ENCODE results near the gene SRXN1. TPM values are rescaled to one million over a fixed set of nuclear protein-coding genes. Genes with fewer than 3 reads are reported as not detected.

The SRXN1 gene
- total RNA-seq, 1 donor from 2014 or later = 12.6 TPM

GRCh38 chr20:610130-611046 is 42.6 kb downstream of the SRXN1 start, which contains the start of gene TCF15:
Gene TCF15, minus strand, starts transcription at chr20:610309. Its CDS starts 72 bp downstream, at chr20:610237.
- DNase-seq (ENCODE audit: low spot score in 2 of 2) = peak; percentile 81 to 89

GRCh38 chr20:609371-609964 is 43.5 kb downstream of the SRXN1 start:
- FAIRE-seq = no peak
- DNase-seq (ENCODE audit: low spot score in 2 of 2) = no peak

More at GRCh38 chr20:610130-611046, 42.6 kb downstream of the SRXN1 start, which contains the start of gene TCF15:
- no peak for FAIRE-seq

DNA sequence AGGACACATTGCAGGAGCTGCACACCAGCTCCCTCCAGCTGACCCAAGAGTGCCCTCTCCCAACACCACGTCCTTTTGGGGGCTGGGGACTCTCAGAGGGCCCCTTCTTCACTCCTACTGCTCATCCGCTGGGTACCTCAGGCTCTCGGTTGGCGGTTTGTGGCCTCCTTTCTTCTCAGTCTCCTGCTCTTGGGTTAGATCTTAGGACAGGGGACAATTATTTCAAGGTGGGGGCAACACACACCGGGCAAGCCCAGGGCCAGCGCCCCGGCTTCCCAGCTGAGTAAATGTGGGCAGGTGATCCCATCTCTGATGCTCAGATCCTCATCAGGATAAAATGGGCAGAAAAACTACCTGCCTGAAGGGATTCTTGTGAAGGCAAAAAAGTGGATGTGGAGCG is 44.0 kb downstream of the SRXN1 start:
- DNase-seq (ENCODE audit: low spot score in 2 of 2) (no peak), FAIRE-seq (no peak)

DNA sequence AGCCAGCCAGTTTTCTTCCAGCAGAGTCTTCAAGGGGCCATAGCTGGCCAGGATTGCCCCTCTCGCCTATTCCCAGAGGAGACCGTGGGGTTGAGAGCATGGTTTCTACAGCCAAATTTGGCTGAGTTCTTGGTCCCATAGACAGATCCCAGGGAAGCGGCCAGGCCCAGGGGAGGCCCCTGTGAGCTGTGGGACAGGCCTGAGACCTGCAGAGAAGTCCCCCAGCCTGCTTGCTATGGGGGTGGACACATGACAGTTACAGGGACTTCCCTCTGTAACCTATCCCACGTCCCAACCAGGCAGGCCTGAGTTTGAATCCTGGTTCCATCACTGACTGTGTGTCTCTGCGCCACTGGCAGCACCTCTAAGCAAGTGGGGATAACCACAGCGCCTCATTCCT is 45.5 kb downstream of the SRXN1 start:
- FAIRE-seq (no peak), DNase-seq (ENCODE audit: low spot score in 2 of 2) (no peak)

GRCh38 chr20:605237-605636 is 47.8 kb downstream of the SRXN1 start:
- DNase-seq (ENCODE audit: low spot score in 2 of 2) = no peak
- FAIRE-seq = no peak

DNA sequence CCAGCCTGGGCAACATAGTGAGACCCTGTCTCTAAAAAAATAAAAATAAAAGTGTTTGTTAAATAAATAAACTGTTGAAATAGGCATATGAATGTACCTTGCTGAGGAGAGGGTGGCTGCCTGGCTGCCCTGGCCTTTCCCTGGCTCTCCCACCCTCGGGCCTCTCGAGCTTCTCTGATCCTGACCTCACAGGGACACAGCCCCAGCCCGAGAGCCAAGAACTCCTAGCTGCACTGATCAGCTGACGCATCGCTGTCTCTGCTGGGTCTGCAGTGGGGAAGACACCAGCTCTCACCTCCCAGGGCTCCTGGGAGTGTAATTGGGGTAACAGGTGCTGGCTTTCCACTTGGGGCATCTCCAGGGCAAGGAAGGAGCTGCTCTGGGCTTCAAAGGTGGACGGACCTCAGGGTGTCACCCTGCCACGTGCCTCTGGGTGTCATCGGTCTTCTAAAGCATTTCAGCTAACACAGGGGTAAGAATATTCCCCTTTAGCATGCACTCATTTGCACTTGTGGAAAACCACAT is 49.8 kb downstream of the SRXN1 start:
- DNase-seq (ENCODE audit: low spot score in 2 of 2) (no peak), FAIRE-seq (no peak)

DNA sequence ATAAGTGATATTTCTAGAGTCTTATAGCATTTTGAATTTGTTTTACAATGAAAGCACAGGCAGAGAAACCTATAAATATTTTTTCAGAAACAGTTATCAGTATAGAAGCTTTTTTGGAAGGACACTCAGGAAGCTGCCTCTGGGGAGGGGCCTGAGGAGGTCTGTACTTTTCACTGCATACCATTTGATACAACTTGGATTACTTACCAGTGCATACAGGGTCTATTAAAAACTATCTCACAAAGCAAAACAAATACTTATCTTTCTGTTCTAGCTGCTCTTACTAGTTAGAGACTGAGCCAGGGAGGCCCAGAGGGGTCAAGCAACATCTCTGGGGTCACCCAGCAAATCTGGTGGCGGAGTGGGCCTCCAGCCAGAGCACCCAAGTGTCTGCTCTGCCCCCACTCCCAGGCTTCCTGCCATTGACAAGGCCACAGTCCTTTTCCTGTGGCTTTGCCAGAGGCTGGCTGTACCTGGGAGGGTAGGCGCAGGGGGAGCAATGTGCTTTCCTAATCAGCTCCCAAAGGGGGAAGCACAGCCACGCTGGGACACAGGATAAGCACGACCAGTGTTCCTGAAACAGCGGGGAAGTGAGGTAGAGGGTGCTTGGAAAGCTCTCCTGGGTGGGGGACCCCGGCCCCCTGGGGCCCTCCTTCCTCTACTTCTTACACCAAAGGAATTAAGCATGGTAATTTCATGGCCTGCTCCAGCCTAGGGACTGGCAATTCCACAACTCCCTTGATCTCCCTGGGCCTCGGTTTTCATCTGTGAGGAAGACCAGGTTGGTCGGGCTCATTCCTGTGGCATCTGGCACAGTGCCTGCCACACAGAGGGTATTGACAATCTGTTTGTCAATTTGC is 50.7 kb downstream of the SRXN1 start:
- no peak for FAIRE-seq
- no peak for DNase-seq (ENCODE audit: low spot score in 2 of 2)

- FAIRE-seq = no peak
These were observed 52.3 kb downstream of the SRXN1 start for GRCh38 chr20:600736-601135.

GRCh38 chr20:600141-600540 is 52.9 kb downstream of the SRXN1 start:
- FAIRE-seq (no peak), DNase-seq (ENCODE audit: low spot score in 2 of 2) (no peak)

More at GRCh38 chr20:600736-601135, 52.3 kb downstream of the SRXN1 start:
- no peak for DNase-seq (ENCODE audit: low spot score in 2 of 2)

DNA sequence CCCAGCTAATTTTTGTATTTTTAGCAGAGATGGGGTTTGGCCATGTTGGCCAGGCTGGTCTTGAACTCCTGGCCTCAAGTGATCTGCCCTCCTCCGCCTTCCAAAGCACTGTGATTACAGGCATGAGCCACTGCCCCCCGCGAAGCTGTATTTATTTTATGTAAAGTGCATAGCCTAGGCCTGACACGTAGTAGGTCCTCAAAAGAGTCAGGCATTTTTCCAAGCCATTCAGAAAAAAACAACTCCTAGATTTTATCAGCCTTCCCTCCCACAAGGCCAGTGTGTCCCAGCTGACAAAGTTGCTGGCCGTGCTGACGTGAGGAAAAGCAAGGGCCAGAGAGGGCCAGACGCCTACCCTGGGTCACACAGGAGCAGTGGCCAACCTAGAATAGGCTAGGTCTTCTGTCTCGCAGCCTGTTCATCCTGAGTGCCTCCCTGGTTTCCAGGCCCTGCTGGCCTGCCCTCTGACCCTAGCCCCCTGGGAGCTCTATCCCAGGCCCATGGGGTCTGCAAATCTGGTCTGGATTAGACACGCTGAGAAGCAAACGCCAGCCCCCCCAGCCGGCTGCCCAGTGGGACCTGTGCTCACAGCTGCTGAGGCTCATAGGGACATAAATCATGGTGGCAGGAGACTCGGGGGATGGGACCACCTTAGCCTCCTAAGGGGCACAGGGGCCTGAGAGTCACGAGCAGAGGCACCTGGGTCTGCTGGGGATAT is 54.7 kb downstream of the SRXN1 start:
- no peak for DNase-seq (ENCODE audit: low spot score in 2 of 2)
- no peak for FAIRE-seq

DNA sequence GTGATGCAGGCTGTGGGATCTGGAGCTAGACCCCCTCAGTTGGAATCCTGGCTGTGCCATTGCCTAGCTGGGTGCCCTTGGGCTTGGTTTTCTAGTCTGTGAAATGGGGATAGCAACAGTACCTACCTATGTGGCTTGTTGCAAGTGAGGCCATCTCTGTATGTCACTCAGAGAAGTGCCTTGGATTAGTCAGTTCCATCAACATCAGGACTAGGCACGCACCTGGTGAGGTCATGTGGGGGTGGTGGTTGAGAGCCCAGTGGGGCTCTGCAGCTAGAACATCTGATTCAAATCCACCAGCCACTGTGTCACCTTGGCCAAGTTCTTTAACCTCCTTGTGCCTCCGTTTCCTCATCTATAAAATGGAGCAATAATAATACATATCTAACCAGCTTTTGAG is 55.4 kb downstream of the SRXN1 start:
- FAIRE-seq (no peak), DNase-seq (ENCODE audit: low spot score in 2 of 2) (no peak)

Other genes with a start within 250 kb of the SRXN1 start
- 15.1 TPM for gene RBCK1, start 244.9 kb downstream of the SRXN1 start, total RNA-seq
- gene TBC1D20, start 190.7 kb downstream of the SRXN1 start, total RNA-seq = 12.6 TPM
- gene CSNK2A1, start 109.4 kb downstream of the SRXN1 start, total RNA-seq = 179 TPM
- under 0.01 TPM for gene TCF15, start 42.9 kb downstream of the SRXN1 start, total RNA-seq
- 1.6 TPM for gene SCRT2, start 22.6 kb upstream of the SRXN1 start, total RNA-seq
- gene SLC52A3, start 115.3 kb upstream of the SRXN1 start, total RNA-seq = under 0.01 TPM
- gene FAM110A, start 180.5 kb upstream of the SRXN1 start, total RNA-seq = 8.6 TPM